K562 (cell line): Measurements from ENCODE around the gene CNN3. TPM values are rescaled to one million over a fixed set of nuclear protein-coding genes. Genes with fewer than 3 reads are reported as not detected.

Experiments
- ATAC-seq: fragments of 200-7000 bp; cut with Tn5 transposase; 3 replicates; pipeline ENCODE4 v1.9.1; 2020; ENCODE audit warnings: moderate library complexity
- BruUV-seq: library from RNA; stranded (reverse); fragments of 400-500 nt; replicated peaks from 2 replicates; lab custom pipeline; 2021; lab: Mats Ljungman, UMichigan
- CTCF ChIA-PET: fragments of 300-600 bp; formaldehyde crosslinking; extraction: SDS; loops from one replicate; lab custom pipeline; 2021; ENCODE audit warnings: low intra/inter-chr PET ratio; lab: Yijun Ruan, JAX
- POLR2A ChIA-PET: fragments of 300-600, 350-650 bp; sonication (Branson Sonifier 250); formaldehyde crosslinking; extraction: SDS; loops from one replicate; lab custom pipeline; 2021; ENCODE audit warnings: antibody characterized with exemption, inconsistent platforms; lab: Yijun Ruan, JAX
- DNase-seq, 4 experiments: peaks; one replicate each; pipeline versions ENCODE4 v3.0.0 to v3.0.0-alpha.2; 2011 to 2018; ENCODE audit warnings: low spot score in 3 of 4, mixed read lengths in 3 of 4; ENCODE audit errors: extremely low read depth in 1 of 4
- FAIRE-seq: peaks from 2 replicates; lab custom pipeline; 2011; peaks lifted over from hg19 to GRCh38; lab: Jason Lieb, UNC
- H2AFZ ChIP-seq: 2 replicates; pipeline ENCODE4 v1.6.0; 2011; ENCODE audit warnings: low read depth, low read length, control low read depth, inconsistent platforms
- H3K27ac ChIP-seq: fragments of 200-600 bp; 3 replicates; pipeline ENCODE4 v1.8.0; 2011; ENCODE audit warnings: low read depth, mild to moderate bottlenecking, control low read depth, inconsistent platforms, low read length, moderate library complexity, mixed read lengths; ENCODE audit errors: extremely low read depth
- H3K27me3 ChIP-seq, 2 experiments: fragments of 300-600 bp in 1 of 2; 2 replicates in 1 of 2; 3 replicates in 1 of 2; pipeline versions ENCODE4 v1.6.0 to v1.8.0; 2011; ENCODE audit warnings: inconsistent platforms in 2 of 2, low read length in 2 of 2, mild to moderate bottlenecking in 1 of 2, mixed read lengths in 1 of 2, moderate library complexity in 1 of 2; ENCODE audit not compliant: control insufficient read depth in 2 of 2, insufficient read depth in 2 of 2
- H3K36me3 ChIP-seq: fragments of 300-600 bp; 3 replicates; pipeline ENCODE4 v1.8.0; 2011; ENCODE audit warnings: mild to moderate bottlenecking, low read length, inconsistent platforms; ENCODE audit not compliant: control insufficient read depth, insufficient read depth
- H3K4me1 ChIP-seq, 2 experiments: fragments of 200-600 bp in 1 of 2; replicated peaks in 1 of 2; 2 replicates in 1 of 2; 3 replicates in 1 of 2; pipeline versions ENCODE4 v1.5.1 to v1.8.0; 2011; ENCODE audit warnings: inconsistent platforms in 2 of 2, low read length in 2 of 2, mild to moderate bottlenecking in 1 of 2, mixed read lengths in 1 of 2, moderate library complexity in 1 of 2; ENCODE audit not compliant: control insufficient read depth in 2 of 2, insufficient read depth in 2 of 2
- H3K4me2 ChIP-seq: 2 replicates; pipeline ENCODE4 v1.6.1; 2011; ENCODE audit warnings: low read length, control low read depth, inconsistent platforms, mixed read lengths; ENCODE audit not compliant: insufficient read depth
- H3K4me3 ChIP-seq: fragments of 200-600 bp; sonication (generic), shearing (Covaris generic); 2 replicates; pipeline ENCODE4 v1.5.1; 2016; ENCODE audit warnings: control low read depth, inconsistent platforms
- H3K79me2 ChIP-seq: fragments of 200-600 bp; 3 replicates; pipeline ENCODE4 v1.8.0; 2011; ENCODE audit warnings: low read length, inconsistent platforms; ENCODE audit not compliant: control insufficient read depth, insufficient read depth
- H3K9ac ChIP-seq, 2 experiments: 2 replicates each; pipeline versions ENCODE4 v1.6.0 to v1.6.1; 2011; ENCODE audit warnings: low read depth in 2 of 2, low read length in 2 of 2, control low read depth in 1 of 2, inconsistent platforms in 1 of 2, mild to moderate bottlenecking in 1 of 2, mixed read lengths in 1 of 2; ENCODE audit not compliant: insufficient read depth in 1 of 2
- H3K9me1 ChIP-seq: one replicate; pipeline ENCODE4 v1.6.0; 2011; ENCODE audit warnings: inconsistent platforms, mild to moderate bottlenecking, low read length, moderate library complexity; ENCODE audit not compliant: control insufficient read depth, insufficient read depth
- H3K9me3 ChIP-seq: replicated peaks from 2 replicates; pipeline ENCODE4 v1.5.1; 2011; ENCODE audit warnings: low read depth, low read length, inconsistent platforms; ENCODE audit not compliant: control insufficient read depth, insufficient read depth
- H4K20me1 ChIP-seq: replicated peaks from 2 replicates; pipeline ENCODE4 v1.6.1; 2011; ENCODE audit warnings: low read length, inconsistent platforms, mixed read lengths; ENCODE audit not compliant: control insufficient read depth, insufficient read depth
- ATF7 ChIP-seq: fragments of 450-650 bp; IDR thresholded peaks from 2 replicates; pipeline ENCODE4 v1.7.1; 2014; ENCODE audit warnings: mild to moderate bottlenecking, moderate library complexity
- CHD1 ChIP-seq: fragments of 200-600 bp; sonication (generic); IDR thresholded peaks from one replicate; pipeline ENCODE4 v1.6.1; 2012; ENCODE audit warnings: mild to moderate bottlenecking, moderate library complexity, low read length, inconsistent platforms
- HDAC8 ChIP-seq: fragments of 450-650 bp; IDR thresholded peaks from 2 replicates; pipeline ENCODE4 v1.6.1; 2016; ENCODE audit warnings: mild to moderate bottlenecking, missing genetic modification characterization, moderate library complexity, missing compliant biosample characterization
- IFI16 ChIP-seq: fragments of 250-450 bp; sonication (Bioruptor Pico); IDR thresholded peaks from 2 replicates; pipeline ENCODE4 v2.1.2; 2022; ENCODE audit warnings: mild to moderate bottlenecking, inconsistent platforms
- IRF2 ChIP-seq: sonication (generic); formaldehyde crosslinking; IDR thresholded peaks from 2 replicates; pipeline ENCODE4 v1.8.1; 2022; ENCODE audit warnings: mild to moderate bottlenecking, missing genetic modification reagents
- MBD2 ChIP-seq: sonication (generic); IDR thresholded peaks from 2 replicates; pipeline ENCODE4 v1.6.1; 2016; ENCODE audit warnings: low read depth, borderline replicate concordance
- NKRF ChIP-seq: fragments of 450-650 bp; IDR thresholded peaks from 2 replicates; pipeline ENCODE4 v1.6.1; 2016; ENCODE audit warnings: borderline replicate concordance
- PCBP2 ChIP-seq: fragments of 200-400 bp; formaldehyde crosslinking; IDR thresholded peaks from 2 replicates; pipeline ENCODE4 v1.6.1; 2018; ENCODE audit warnings: low read length, low read depth, mild to moderate bottlenecking, moderate library complexity; ENCODE audit not compliant: poor library complexity, severe bottlenecking
- PHB2 ChIP-seq: fragments of 450-650 bp; IDR thresholded peaks from 2 replicates; pipeline ENCODE4 v1.6.1; 2017; ENCODE audit warnings: low read depth
- PHF21A ChIP-seq: fragments of 450-650 bp; IDR thresholded peaks from 2 replicates; pipeline ENCODE4 v1.6.1; 2017; ENCODE audit warnings: low read depth, borderline replicate concordance
- SMAD1 ChIP-seq: fragments of 150-350 bp; IDR thresholded peaks from 2 replicates; pipeline ENCODE4 v1.6.1; 2014; ENCODE audit warnings: low read length, low read depth; ENCODE audit not compliant: partially characterized antibody
- SMAD4 ChIP-seq: fragments of 250-450 bp; sonication (Bioruptor Pico); conservative IDR thresholded peaks from 2 replicates; pipeline ENCODE4 v1.8.0; 2021; ENCODE audit warnings: inconsistent platforms, mild to moderate bottlenecking, moderate library complexity
- TAF15 ChIP-seq: fragments of 200-400 bp; formaldehyde crosslinking; IDR thresholded peaks from 2 replicates; pipeline ENCODE4 v1.6.1; 2017; ENCODE audit warnings: mild to moderate bottlenecking, low read depth, low read length, moderate library complexity
- WGBS: fragments of 100-300 bp; shearing (Covaris generic); methylation state at CpG from one replicate; pipeline ENCODE4 v1.1.6; 2016; ENCODE audit warnings: low coverage, mixed read lengths; ENCODE audit not compliant: insufficient coverage; ENCODE audit errors: missing lambda C conversion rate; 5-methylcytosine and 5-hydroxymethylcytosine counted together
- in situ Hi-C: fragments of 300-500 bp; cut with MboI; formaldehyde crosslinking; loops from 4 replicates; pipeline ENCODE4 v1.15.0; 2018; ENCODE audit warnings: inconsistent platforms, mixed read lengths
- intact Hi-C: fragments of 100-400 bp; cut with micrococcal nuclease; formaldehyde crosslinking; loops from 2 replicates; pipeline ENCODE4 v1.14.2; 2022
- polyA plus RNA-seq, 8 experiments: library from polyadenylated mRNA; depleted of rRNA in 4 of 8; stranded (reverse) in 5 of 8; unstranded in 3 of 8; fragments of >200 nt; fragmentation: Nextera tagmentation in 2 of 8; fragmentation: Illumina TruSeq in 1 of 8; extraction: Ambion mirVana in 2 of 8; extraction: Trizol in 1 of 8; gene quantifications; 2 replicates each; pipeline versions ENCODE4 v1.2.1 to v1.2.3, GENCODE V29; 2011 to 2014; ENCODE audit warnings: inconsistent platforms in 1 of 8, missing spikeins in 1 of 8
- total RNA-seq, 7 experiments: library from RNA; depleted of rRNA in 6 of 7; stranded (reverse); fragments of >200 nt in 6 of 7; fragmentation: Illumina TruSeq in 2 of 7; extraction: Trizol in 2 of 7; gene quantifications; 2 replicates each; pipeline versions ENCODE4 v1.2.1 to v1.2.3, GENCODE V29; 2011 to 2021; ENCODE audit warnings: low replicate concordance in 1 of 7
- TF ChIP-seq, protein P1 (sequence below): sonication (generic); formaldehyde crosslinking; IDR thresholded peaks from 2 replicates; pipeline ENCODE4 v1.5.0; 2020; ENCODE audit warnings: missing genetic modification reagents

Gene CNN3
- total and polyA plus RNA-seq, 9 of the 15 experiments (the other 6 are each of a cell fraction or from before 2014, with no cell fraction given), result 0.06 to 0.62 (median 0.18) TPM; not detected in 4

DNA sequence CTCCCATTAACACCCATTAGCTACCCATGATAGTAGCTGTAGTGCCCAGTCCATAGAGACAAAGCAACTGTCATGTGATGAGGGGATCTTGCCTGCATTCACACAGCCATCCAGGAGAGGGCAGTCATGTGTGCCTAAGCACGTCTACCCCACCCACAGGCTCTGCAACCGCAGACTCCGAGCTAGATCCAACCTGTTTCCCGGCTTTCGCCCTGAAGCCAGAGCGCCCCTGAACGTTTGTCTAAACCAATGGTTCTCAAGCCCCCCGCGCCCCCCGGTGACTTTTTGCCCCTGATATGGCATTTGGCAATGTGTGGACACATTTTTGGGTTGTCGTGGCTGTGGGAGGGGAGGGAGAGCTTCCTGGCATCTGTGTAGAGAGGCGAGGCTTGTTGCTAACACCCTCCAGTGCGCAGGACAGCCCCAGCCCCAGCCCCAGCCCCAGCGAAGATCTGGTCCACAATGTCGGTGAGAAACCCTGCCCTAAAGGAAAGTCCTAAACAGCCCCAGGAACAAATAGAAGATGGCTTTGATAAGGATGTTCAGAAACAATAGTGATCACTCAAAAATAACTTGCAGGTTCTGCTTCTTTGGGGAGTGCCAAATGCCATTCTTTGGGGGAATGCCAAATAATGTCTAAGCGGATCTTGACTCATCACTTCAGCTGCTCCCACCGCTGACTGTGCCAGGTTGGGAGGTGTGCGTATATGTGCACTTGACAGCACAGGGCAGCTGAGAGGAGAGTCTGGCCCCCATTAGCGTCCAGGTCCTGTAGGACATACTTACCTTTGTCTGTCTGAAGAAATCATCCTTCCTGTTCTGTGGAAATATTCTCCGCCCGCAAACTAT lies 72.2 kb downstream of the CNN3 start (continued):
- 0 out of 2 replicates have a peak, but pooled peaks have one; percentile 29 for TF ChIP-seq ATF7
- TF ChIP-seq TAF15, result no peak

- WGBS, result 0% methylated on average over 2 of the region's 2 CpGs
- TF ChIP-seq PHB2 (no peak), PCBP2 (no peak), HDAC8 (tag) (no peak), PHF21A (no peak), IRF2 (CRISPR knock-in tag) (no peak), NKRF (no peak), MBD2 (no peak), IFI16 (CRISPR knock-in tag) (no peak), CHD1 (no peak), SMAD4 (no peak), SMAD1 (no peak)
- TF ChIP-seq, protein P1, sequence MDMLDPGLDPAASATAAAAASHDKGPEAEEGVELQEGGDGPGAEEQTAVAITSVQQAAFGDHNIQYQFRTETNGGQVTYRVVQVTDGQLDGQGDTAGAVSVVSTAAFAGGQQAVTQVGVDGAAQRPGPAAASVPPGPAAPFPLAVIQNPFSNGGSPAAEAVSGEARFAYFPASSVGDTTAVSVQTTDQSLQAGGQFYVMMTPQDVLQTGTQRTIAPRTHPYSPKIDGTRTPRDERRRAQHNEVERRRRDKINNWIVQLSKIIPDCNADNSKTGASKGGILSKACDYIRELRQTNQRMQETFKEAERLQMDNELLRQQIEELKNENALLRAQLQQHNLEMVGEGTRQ (CRISPR knock-in tag), result no peak
- POLR2A ChIA-PET, result interaction anchor here (0.6 kb wide), 1 partner anchor 20 kb away, joined by 3 read pairs; no protein-coding TSS in a partner anchor
- intact Hi-C loops, result no loop called here
- Histone ChIP-seq H3K4me2 (no peak overlapping the region), H3K27ac (no peak overlapping the region), H3K9me3 (no peaks in the 10 kb centered on the region), H3K79me2 (no peaks in the 10 kb centered on the region), H2AFZ (no peak overlapping the region), H3K36me3 (no peaks in the 10 kb centered on the region), H3K4me1 (no peaks in the 10 kb centered on the region; a peak in 1 of 5 replicates), H3K9ac (no peak overlapping the region), H3K4me3 (no peak overlapping the region), H3K9me1 (no peaks in the 10 kb centered on the region), H4K20me1 (no peaks in the 10 kb centered on the region), H3K27me3 (peaks cover 3 to 21% of the 10 kb centered on the region in 2 experiments)
- FAIRE-seq (no peak), ATAC-seq (no peak), DNase-seq (no peak)
- CTCF ChIA-PET, result interaction anchor here (1.1 kb wide), 1 partner anchor 192 kb away, joined by 4 read pairs; no protein-coding TSS in a partner anchor
- no TSS peak for BruUV-seq
- in situ Hi-C loops, result loop anchor here (10.0 kb wide), 1 partner anchor 392 kb away; no protein-coding TSS in a partner anchor
These were observed 74.1 kb downstream of the CNN3 start for GRCh38 chr1:94852788-94853187.
